Activated CD8-positive, alpha-beta memory T cell treated with anti-CD3 and anti-CD28 coated beads for 24 hours (primary cell): ENCODE measurements around the gene GTPBP3.

Experiments used
- DNase-seq: peaks from one replicate; pipeline ENCODE4 v3.0.0-alpha.2; 2020

Gene GTPBP3

GRCh38 chr19:17391371-17392151 is 54.2 kb downstream of the GTPBP3 start:
- peak; percentile 66 for DNase-seq
